Measurements from ENCODE around the gene IGHMBP2.

The IGHMBP2 gene

GRCh38 chr11:68880851-68881250, 22.8 kb upstream of the IGHMBP2 start:
- Histone ChIP-seq H3K4me3 (ENCODE audit: low read depth, low read length) (no peak overlapping the region), H3K9me3 (ENCODE audit: control insufficient read depth, insufficient read depth, low read depth, low read length) (no peaks in the 10 kb centered on the region), H3K36me3 (ENCODE audit: control insufficient read depth in 2 of 2, insufficient read depth in 1 of 2, low read length in 2 of 2) (no peaks in the 10 kb centered on the region; a peak in 1 of 3 replicates), H3K4me1 (ENCODE audit: control insufficient read depth, insufficient read depth, low read length) (no peaks in the 10 kb centered on the region), H3K27ac (ENCODE audit: extremely low read depth, low read depth, low read length) (no peak overlapping the region)
- POLR2A ChIA-PET = interaction anchor here (0.7 to 0.9 kb wide), 2 partner anchors 9 to 801 kb away, joined by 4 read pairs; no protein-coding TSS in a partner anchor
- TF ChIP-seq ZNF350 (tag by site-specific recombination; IDR thresholded peaks at IDR 0.05) (no peak), ZNF677 (tag by site-specific recombination; IDR thresholded peaks at IDR 0.05) (no peak), ZBTB8A (tag by site-specific recombination; IDR thresholded peaks at IDR 0.05) (no peak), ZSCAN16 (tag by site-specific recombination; IDR thresholded peaks at IDR 0.05) (no peak), ZNF473 (tag by site-specific recombination; IDR thresholded peaks at IDR 0.05) (no peak), ZNF664 (tag by site-specific recombination; IDR thresholded peaks at IDR 0.05) (no peak), ZBTB20 (tag by site-specific recombination; IDR thresholded peaks at IDR 0.05) (no peak), ZBTB7A (tag by site-specific recombination; IDR thresholded peaks at IDR 0.05; ENCODE audit: low read depth) (no peak), KLF1 (tag by site-specific recombination; IDR thresholded peaks at IDR 0.05) (no peak), INSM2 (tag by site-specific recombination; IDR thresholded peaks at IDR 0.05) (no peak), ZNF280D (tag by site-specific recombination; IDR thresholded peaks at IDR 0.05) (no peak)
- TF ChIP-seq, protein P1, sequence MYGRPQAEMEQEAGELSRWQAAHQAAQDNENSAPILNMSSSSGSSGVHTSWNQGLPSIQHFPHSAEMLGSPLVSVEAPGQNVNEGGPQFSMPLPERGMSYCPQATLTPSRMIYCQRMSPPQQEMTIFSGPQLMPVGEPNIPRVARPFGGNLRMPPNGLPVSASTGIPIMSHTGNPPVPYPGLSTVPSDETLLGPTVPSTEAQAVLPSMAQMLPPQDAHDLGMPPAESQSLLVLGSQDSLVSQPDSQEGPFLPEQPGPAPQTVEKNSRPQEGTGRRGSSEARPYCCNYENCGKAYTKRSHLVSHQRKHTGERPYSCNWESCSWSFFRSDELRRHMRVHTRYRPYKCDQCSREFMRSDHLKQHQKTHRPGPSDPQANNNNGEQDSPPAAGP (tag by site-specific recombination; IDR thresholded peaks at IDR 0.05) = no peak
- CTCF ChIA-PET = no interaction called here

- no peaks in the 10 kb centered on the region; a peak in 1 of 3 replicates for H3K36me3 ChIP-seq (ENCODE audit: control insufficient read depth in 2 of 2, insufficient read depth in 1 of 2, low read length in 2 of 2)
- H3K9me3 ChIP-seq (ENCODE audit: control insufficient read depth, insufficient read depth, low read depth, low read length) = no peaks in the 10 kb centered on the region
- no peak overlapping the region for H3K27ac ChIP-seq (ENCODE audit: extremely low read depth, low read depth, low read length)
- no peak overlapping the region for H3K4me3 ChIP-seq (ENCODE audit: low read depth, low read length)
- H3K4me1 ChIP-seq (ENCODE audit: control insufficient read depth, insufficient read depth, low read length) = no peaks in the 10 kb centered on the region
- ChIA-PET CTCF (no interaction called here), POLR2A (no interaction called here)
- TF ChIP-seq TCF7L2 (IDR thresholded peaks at IDR 0.05; ENCODE audit: borderline replicate concordance, low read depth, low read length) (no peak), ZBTB8A (tag by site-specific recombination; IDR thresholded peaks at IDR 0.05) (no peak), ZBTB48 (tag by site-specific recombination; IDR thresholded peaks at IDR 0.05) (no peak), ZNF830 (tag by site-specific recombination; IDR thresholded peaks at IDR 0.05; ENCODE audit: low read depth) (no peak), IKZF3 (tag by site-specific recombination; IDR thresholded peaks at IDR 0.05) (no peak), ZNF266 (tag by site-specific recombination; IDR thresholded peaks at IDR 0.05; ENCODE audit: low read depth) (no peak), PRDM1 (tag by site-specific recombination; IDR thresholded peaks at IDR 0.05) (no peak), KLF9 (tag by site-specific recombination; IDR thresholded peaks at IDR 0.05; ENCODE audit: low read depth) (no peak), BCL11B (tag by site-specific recombination; IDR thresholded peaks at IDR 0.05; ENCODE audit: low read depth) (no peak), ZNF555 (tag by site-specific recombination; conservative IDR thresholded peaks at IDR 0.05) (no peak), ZNF391 (tag by site-specific recombination; IDR thresholded peaks at IDR 0.05; ENCODE audit: borderline replicate concordance, low read depth) (no peak), HOXD13 (CRISPR knock-in tag; IDR thresholded peaks at IDR 0.05; ENCODE audit: borderline replicate concordance) (no peak), ZNF214 (tag by site-specific recombination; IDR thresholded peaks at IDR 0.05; ENCODE audit: borderline replicate concordance) (no peak), ZNF155 (tag by site-specific recombination; IDR thresholded peaks at IDR 0.05) (no peak), ZNF560 (tag by site-specific recombination; IDR thresholded peaks at IDR 0.05; ENCODE audit: borderline replicate concordance) (no peak), ZNF701 (tag by site-specific recombination; IDR thresholded peaks at IDR 0.05) (no peak)
- TF ChIP-seq, protein P2, sequence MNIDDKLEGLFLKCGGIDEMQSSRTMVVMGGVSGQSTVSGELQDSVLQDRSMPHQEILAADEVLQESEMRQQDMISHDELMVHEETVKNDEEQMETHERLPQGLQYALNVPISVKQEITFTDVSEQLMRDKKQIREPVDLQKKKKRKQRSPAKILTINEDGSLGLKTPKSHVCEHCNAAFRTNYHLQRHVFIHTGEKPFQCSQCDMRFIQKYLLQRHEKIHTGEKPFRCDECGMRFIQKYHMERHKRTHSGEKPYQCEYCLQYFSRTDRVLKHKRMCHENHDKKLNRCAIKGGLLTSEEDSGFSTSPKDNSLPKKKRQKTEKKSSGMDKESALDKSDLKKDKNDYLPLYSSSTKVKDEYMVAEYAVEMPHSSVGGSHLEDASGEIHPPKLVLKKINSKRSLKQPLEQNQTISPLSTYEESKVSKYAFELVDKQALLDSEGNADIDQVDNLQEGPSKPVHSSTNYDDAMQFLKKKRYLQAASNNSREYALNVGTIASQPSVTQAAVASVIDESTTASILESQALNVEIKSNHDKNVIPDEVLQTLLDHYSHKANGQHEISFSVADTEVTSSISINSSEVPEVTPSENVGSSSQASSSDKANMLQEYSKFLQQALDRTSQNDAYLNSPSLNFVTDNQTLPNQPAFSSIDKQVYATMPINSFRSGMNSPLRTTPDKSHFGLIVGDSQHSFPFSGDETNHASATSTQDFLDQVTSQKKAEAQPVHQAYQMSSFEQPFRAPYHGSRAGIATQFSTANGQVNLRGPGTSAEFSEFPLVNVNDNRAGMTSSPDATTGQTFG (tag by site-specific recombination; IDR thresholded peaks at IDR 0.05; ENCODE audit: borderline replicate concordance) = no peak
These were observed 22.4 kb upstream of the IGHMBP2 start for GRCh38 chr11:68881320-68881719.
